GM21390 (cell line): ENCODE results near the gene TMEM106C.

Experiments used
- ATAC-seq: cut with Tn5 transposase; IDR thresholded peaks from one replicate; pipeline ENCODE4 v1.9.1; 2021; ENCODE audit not compliant: unreplicated experiment

Gene TMEM106C

GRCh38 chr12:47992776-47993175 is 29.4 kb downstream of the TMEM106C start:
- ATAC-seq, result no peak

GRCh38 chr12:47993491-47993890 is 30.1 kb downstream of the TMEM106C start:
- ATAC-seq, result no peak

- no peak for ATAC-seq
Observed at GRCh38 chr12:47995981-47996401, 32.6 kb downstream of the TMEM106C start.

- no peak for ATAC-seq
Observed at GRCh38 chr12:47997321-47997720, 33.9 kb downstream of the TMEM106C start.

- ATAC-seq, result no peak
Observed at GRCh38 chr12:47999816-48000215, 36.4 kb downstream of the TMEM106C start.

- ATAC-seq, result no peak
Observed at GRCh38 chr12:48000878-48001504, 37.6 kb downstream of the TMEM106C start.

GRCh38 chr12:48001505-48002413 is 38.4 kb downstream of the TMEM106C start:
- no peak for ATAC-seq

GRCh38 chr12:48002414-48002730 is 39.0 kb downstream of the TMEM106C start:
- ATAC-seq, result no peak

- ATAC-seq, result no peak
Observed at GRCh38 chr12:48002773-48003218, 39.4 kb downstream of the TMEM106C start.

GRCh38 chr12:48003226-48004052 is 40.0 kb downstream of the TMEM106C start:
- ATAC-seq, result no peak

- ATAC-seq, result no peak
Observed at GRCh38 chr12:48004053-48004941, 40.9 kb downstream of the TMEM106C start, which contains the start of gene COL2A1. COL2A1 (minus strand) TSS chr12:48004476; CDS start chr12:48004321, 155 bp downstream.

GRCh38 chr12:48005001-48005749 is 41.8 kb downstream of the TMEM106C start:
- no peak for ATAC-seq

GRCh38 chr12:48005750-48006021 is 42.3 kb downstream of the TMEM106C start:
- ATAC-seq, result no peak

GRCh38 chr12:48007206-48007605 is 43.8 kb downstream of the TMEM106C start:
- no peak for ATAC-seq

GRCh38 chr12:48008349-48008748 is 45.0 kb downstream of the TMEM106C start:
- ATAC-seq, result no peak

GRCh38 chr12:48008950-48009349 is 45.6 kb downstream of the TMEM106C start:
- ATAC-seq, result no peak

- no peak for ATAC-seq
Observed at GRCh38 chr12:48009471-48009870, 46.1 kb downstream of the TMEM106C start.

GRCh38 chr12:48010366-48010970 is 47.1 kb downstream of the TMEM106C start:
- ATAC-seq, result no peak

- ATAC-seq, result no peak
Observed at GRCh38 chr12:48012070-48012469, 48.7 kb downstream of the TMEM106C start.
